ENCODE results near the gene MAX. TPM values are rescaled to one million over a fixed set of nuclear protein-coding genes. Genes with fewer than 3 reads are reported as not detected.

The MAX gene
- polyA plus RNA-seq, 1 donor from 2014 or later, result 55.3 TPM

- Histone ChIP-seq H3K36me3 (ENCODE audit: insufficient read depth, low read length) (no peaks in the 10 kb centered on the region), H3K4me2 (ENCODE audit: low read length) (no peak overlapping the region), H3F3A (ENCODE audit: insufficient read depth, low read length, poor library complexity, severe bottlenecking) (no peaks in the 10 kb centered on the region), H3K79me2 (replicated peaks; ENCODE audit: insufficient read depth, low read length) (no peaks in the 10 kb centered on the region), H3K27me3 (ENCODE audit: insufficient read depth, low read depth, low read length) (no peaks in the 10 kb centered on the region), H3K27ac (ENCODE audit: low read length) (no peak overlapping the region), H2AFZ (ENCODE audit: low read depth, low read length) (no peak overlapping the region), H4K20me1 (ENCODE audit: insufficient read depth) (no peaks in the 10 kb centered on the region), H3K9ac (ENCODE audit: low read length) (no peak overlapping the region), H3K9me2 (ENCODE audit: insufficient read depth, low read length) (no peaks in the 10 kb centered on the region), H3K9me3 (ENCODE audit: low read length) (no peaks in the 10 kb centered on the region), H3K4me3 (ENCODE audit: low read length) (no peak overlapping the region)
- TF ChIP-seq MXI1 (conservative IDR thresholded peaks at IDR 0.05; ENCODE audit: poor library complexity, severe bottlenecking) (no peak), RAD21 (conservative IDR thresholded peaks at IDR 0.05) (no peak), EP300 (conservative IDR thresholded peaks at IDR 0.05; ENCODE audit: poor library complexity, severe bottlenecking) (no peak), EZH2 (IDR thresholded peaks at IDR 0.05; ENCODE audit: borderline replicate concordance, insufficient read depth, low read length, poor library complexity, severe bottlenecking) (no peak), TAF1 (IDR thresholded peaks at IDR 0.05; ENCODE audit: low read depth) (no peak), SMC3 (conservative IDR thresholded peaks at IDR 0.05; ENCODE audit: poor library complexity) (no peak), CTCF (IDR thresholded peaks at IDR 0.05; ENCODE audit: poor library complexity, severe bottlenecking) (no peak), REST (IDR thresholded peaks at IDR 0.05; ENCODE audit: borderline replicate concordance) (no peak), POLR2AphosphoS5 (IDR thresholded peaks at IDR 0.05) (no peak)
These were observed 15.7 kb upstream of the MAX start for GRCh38 chr14:65117769-65118745.

GRCh38 chr14:65115615-65116014 is 13.3 kb upstream of the MAX start:
- Histone ChIP-seq H3K36me3 (ENCODE audit: insufficient read depth, low read length) (no peaks in the 10 kb centered on the region), H3K27me3 (ENCODE audit: insufficient read depth, low read depth, low read length) (no peaks in the 10 kb centered on the region), H3K79me2 (replicated peaks; ENCODE audit: insufficient read depth, low read length) (no peaks in the 10 kb centered on the region), H3K9me3 (ENCODE audit: low read length) (no peaks in the 10 kb centered on the region), H2AFZ (ENCODE audit: low read depth, low read length) (no peak overlapping the region), H3K4me3 (ENCODE audit: low read length) (no peak overlapping the region), H3F3A (ENCODE audit: insufficient read depth, low read length, poor library complexity, severe bottlenecking) (no peaks in the 10 kb centered on the region), H3K4me2 (ENCODE audit: low read length) (no peak overlapping the region), H3K27ac (ENCODE audit: low read length) (no peak overlapping the region), H3K9me2 (ENCODE audit: insufficient read depth, low read length) (no peaks in the 10 kb centered on the region), H3K9ac (ENCODE audit: low read length) (no peak overlapping the region), H4K20me1 (ENCODE audit: insufficient read depth) (no peaks in the 10 kb centered on the region)
- TF ChIP-seq REST (IDR thresholded peaks at IDR 0.05; ENCODE audit: borderline replicate concordance) (no peak), POLR2AphosphoS5 (IDR thresholded peaks at IDR 0.05) (no peak), EZH2 (IDR thresholded peaks at IDR 0.05; ENCODE audit: borderline replicate concordance, insufficient read depth, low read length, poor library complexity, severe bottlenecking) (no peak), MXI1 (conservative IDR thresholded peaks at IDR 0.05; ENCODE audit: poor library complexity, severe bottlenecking) (no peak), RAD21 (conservative IDR thresholded peaks at IDR 0.05) (no peak)
